Testis (tissue), 3 donors: Measurements from ENCODE around the gene SVIL. TPM values are rescaled to one million over a fixed set of nuclear protein-coding genes. Genes with fewer than 3 reads are reported as not detected.

ENCODE experiments used
- DNase-seq: peaks from one replicate; pipeline ENCODE4 v3.0.0-alpha.2; 2019
- H3K27ac ChIP-seq, 2 donors: fragments of 200-600 bp; sonication (generic); one replicate each; pipeline ENCODE4 v1.5.1; 2019
- H3K27me3 ChIP-seq: fragments of 200-600 bp; sonication (generic); one replicate; pipeline ENCODE4 v1.5.1; 2019
- H3K36me3 ChIP-seq: fragments of 200-600 bp; sonication (generic); one replicate; pipeline ENCODE4 v1.5.1; 2017; ENCODE audit warnings: low read depth; ENCODE audit errors: missing control alignments
- H3K4me1 ChIP-seq: fragments of 200-600 bp; sonication (generic); one replicate; pipeline ENCODE4 v1.5.1; 2019
- H3K4me3 ChIP-seq, 2 donors: fragments of 200-600 bp; sonication (generic); one replicate each; pipeline ENCODE4 v1.5.1; 2017 to 2019
- H3K9me3 ChIP-seq: fragments of 200-600 bp; sonication (generic); one replicate; pipeline ENCODE4 v1.5.1; 2017
- CTCF ChIP-seq, 3 experiments: fragments of 450-650 bp in 2 of 3; fragments of 200-600 bp in 1 of 3; sonication (generic) in 1 of 3; IDR thresholded peaks; one replicate each; pipeline ENCODE4 v1.5.1; 2016 to 2019; ENCODE audit warnings: antibody characterized with exemption in 3 of 3, mild to moderate bottlenecking in 2 of 3, moderate library complexity in 1 of 3
- POLR2A ChIP-seq: fragments of 450-650 bp; IDR thresholded peaks from one replicate; pipeline ENCODE4 v1.6.1; 2017; ENCODE audit warnings: antibody characterized with exemption, mild to moderate bottlenecking, moderate library complexity
- WGBS, 2 donors: methylation state at CpG; one replicate each; pipeline ENCODE4 v1.1.5; 2018; 5-methylcytosine and 5-hydroxymethylcytosine counted together
- intact Hi-C: fragments of 100-400 bp; cut with DNase I; formaldehyde crosslinking; loops from one replicate; pipeline ENCODE4 v1.15.1; 2023; ENCODE audit warnings: low total_unique reads
- polyA plus RNA-seq: library from polyadenylated mRNA; stranded (reverse); fragments of 350-450 nt; fragmentation: Illumina TruSeq; extraction: RNeasy Lipid Tissue Mini Kit (QIAGEN cat#74804); gene quantifications from one replicate; pipeline ENCODE4 v1.2.3, GENCODE V29; 2014; ENCODE audit warnings: low read depth, low replicate concordance; ENCODE audit not compliant: insufficient read depth
- total RNA-seq, 2 donors: library from RNA; depleted of rRNA; stranded (reverse); fragments of >200 nt; gene quantifications; one replicate each; pipeline ENCODE4 v1.2.3, GENCODE V29; 2016

Gene SVIL
- total and polyA plus RNA-seq, 3 donors from 2014 or later: 44.7 to 67.6 (median 63.1) TPM

- H3K4me1 ChIP-seq: peaks cover 26% of the 10 kb centered on the region
- intact Hi-C loops: no loop called here
- no peaks in the 10 kb centered on the region for H3K27me3 ChIP-seq
- 68 to 76% methylated on average over 7 of the region's 7 CpGs for WGBS, 2 donors
- H3K27ac ChIP-seq: peak overlapping the region; percentile 67 to 81
- H3K36me3 ChIP-seq: no peaks in the 10 kb centered on the region
- H3K4me3 ChIP-seq: no peak overlapping the region
- no peak for DNase-seq
- no peak for TF ChIP-seq CTCF (IDR thresholded peaks at IDR 0.05)
- TF ChIP-seq POLR2A: no peak
- no peaks in the 10 kb centered on the region for H3K9me3 ChIP-seq
These were observed 98.9 kb downstream of the SVIL start for GRCh38 chr10:29535778-29536453.

- DNase-seq: peak; percentile 80
- Histone ChIP-seq H3K27ac (peak overlapping the region; percentile 67 to 81), H3K9me3 (no peaks in the 10 kb centered on the region), H3K4me3 (no peak overlapping the region), H3K36me3 (no peaks in the 10 kb centered on the region), H3K27me3 (no peaks in the 10 kb centered on the region), H3K4me1 (peaks cover 26% of the 10 kb centered on the region)
- WGBS, 2 donors: 38 to 40% methylated on average over 11 of the region's 11 CpGs
- TF ChIP-seq POLR2A (no peak), CTCF (IDR thresholded peaks at IDR 0.05) (peak; percentile 41 to 70 (median 67))
- intact Hi-C loops: no loop called here
These were observed 99.6 kb downstream of the SVIL start for GRCh38 chr10:29535012-29535777.

DNA sequence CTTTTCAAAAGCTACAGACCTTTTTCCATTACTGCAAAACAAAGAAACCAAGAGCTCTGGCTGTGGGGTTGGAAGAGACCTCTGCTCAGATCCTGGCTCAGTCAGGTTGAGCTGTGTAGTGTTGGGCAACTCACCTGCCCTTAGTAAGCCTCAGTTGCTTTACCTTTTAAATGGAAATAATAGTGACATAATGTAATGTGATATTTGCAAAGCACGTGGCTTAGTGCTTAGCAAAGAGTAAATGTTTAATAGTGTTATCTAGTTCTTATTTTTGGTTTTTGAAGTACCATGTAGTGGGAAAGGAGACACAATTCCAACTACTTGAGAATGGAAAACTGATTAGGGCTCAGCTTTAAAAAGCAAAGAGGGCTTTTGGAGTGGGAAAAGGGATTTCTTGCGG lies 100.2 kb downstream of the SVIL start:
- Histone ChIP-seq H3K27ac (peak overlapping the region; percentile 67 to 81), H3K4me3 (no peak overlapping the region), H3K4me1 (peaks cover 26% of the 10 kb centered on the region), H3K36me3 (no peaks in the 10 kb centered on the region), H3K27me3 (no peaks in the 10 kb centered on the region), H3K9me3 (no peaks in the 10 kb centered on the region)
- no peak for TF ChIP-seq CTCF (IDR thresholded peaks at IDR 0.05)
- no peak for TF ChIP-seq POLR2A
- no peak for DNase-seq
- 51 to 57% methylated on average over 2 of the region's 2 CpGs for WGBS, 2 donors
- intact Hi-C loops: no loop called here

DNA sequence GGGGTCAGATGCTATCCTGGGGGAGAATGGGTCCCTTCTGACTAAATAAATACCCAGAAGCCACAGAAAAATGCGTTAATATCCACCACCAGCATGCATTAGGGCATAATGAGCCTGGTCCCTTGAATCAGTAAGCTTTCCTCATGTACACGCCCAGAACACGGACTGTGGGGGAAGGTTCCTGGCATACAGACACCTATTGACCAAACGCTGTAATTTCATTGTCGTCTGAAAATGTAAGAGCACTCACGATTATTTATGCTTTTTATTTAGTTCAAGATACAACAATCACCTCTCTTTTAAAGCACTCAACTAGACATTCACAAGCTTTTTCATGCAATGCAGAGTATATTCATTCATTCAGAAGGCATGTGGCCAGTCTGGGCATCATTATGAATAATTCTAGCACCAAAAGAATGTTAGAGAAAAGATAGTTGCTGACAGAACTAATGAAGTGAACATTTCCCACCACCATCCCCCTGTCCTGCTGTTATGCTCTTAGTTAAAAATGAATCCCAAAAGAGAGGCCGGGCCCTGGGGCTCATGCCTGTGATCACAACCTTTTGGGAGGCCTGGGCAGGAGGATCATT lies 101.0 kb downstream of the SVIL start:
- DNase-seq: no peak
- Histone ChIP-seq H3K27me3 (no peaks in the 10 kb centered on the region), H3K36me3 (no peaks in the 10 kb centered on the region), H3K4me3 (no peak overlapping the region), H3K27ac (peak overlapping the region in 1 of 2 donors; percentile 81), H3K9me3 (no peaks in the 10 kb centered on the region), H3K4me1 (peaks cover 26% of the 10 kb centered on the region)
- intact Hi-C loops: no loop called here
- TF ChIP-seq CTCF (IDR thresholded peaks at IDR 0.05) (no peak), POLR2A (no peak)
- 57 to 64% methylated on average over 7 of the region's 7 CpGs for WGBS, 2 donors
